CD14-positive monocyte (primary cell): ENCODE data around the gene UBA1. TPM values are rescaled to one million over a fixed set of nuclear protein-coding genes. Genes with fewer than 3 reads are reported as not detected.

Source experiments
- DNase-seq, 3 donors: peaks; one replicate each; pipeline ENCODE4 v3.0.0-alpha.2; 2011 to 2022
- H2AFZ ChIP-seq: 2 replicates; pipeline ENCODE4 v1.6.0; 2012; ENCODE audit warnings: mild to moderate bottlenecking, low read depth, low read length, inconsistent platforms; ENCODE audit not compliant: insufficient read depth, poor library complexity, severe bottlenecking
- H3K27ac ChIP-seq, 2 donors: 1 replicate in 1 of 2; 2 replicates in 1 of 2; pipeline ENCODE4 v1.5.1; 2012 to 2013; ENCODE audit warnings: low read length in 2 of 2, control low read depth in 1 of 2, inconsistent platforms in 1 of 2, low read depth in 1 of 2, mild to moderate bottlenecking in 1 of 2
- H3K27me3 ChIP-seq, 2 donors: one replicate each; pipeline versions ENCODE4 v1.6.0 to v1.6.1; 2011 to 2013; ENCODE audit warnings: low read length in 2 of 2; ENCODE audit not compliant: control insufficient read depth in 2 of 2, insufficient read depth in 2 of 2
- H3K36me3 ChIP-seq, 2 donors: replicated peaks in 1 of 2; 1 replicate in 1 of 2; 2 replicates in 1 of 2; pipeline versions ENCODE4 v1.5.1 to v1.6.1; 2012 to 2013; ENCODE audit warnings: low read length in 2 of 2, control low read depth in 1 of 2, inconsistent platforms in 1 of 2, mild to moderate bottlenecking in 1 of 2; ENCODE audit not compliant: insufficient read depth in 2 of 2, control insufficient read depth in 1 of 2
- H3K4me1 ChIP-seq, 2 donors: 1 replicate in 1 of 2; 2 replicates in 1 of 2; pipeline versions ENCODE4 v1.5.1 to v1.6.1; 2012 to 2013; ENCODE audit warnings: low read length in 2 of 2, control low read depth in 1 of 2, inconsistent platforms in 1 of 2, mild to moderate bottlenecking in 1 of 2, moderate library complexity in 1 of 2; ENCODE audit not compliant: insufficient read depth in 2 of 2, control insufficient read depth in 1 of 2
- H3K4me2 ChIP-seq: replicated peaks from 2 replicates; pipeline ENCODE3; 2012; ENCODE audit warnings: low read length, moderate library complexity, mild to moderate bottlenecking; ENCODE audit not compliant: poor library complexity, severe bottlenecking; ENCODE audit errors: extremely low read depth
- H3K4me3 ChIP-seq, 3 experiments: fragments of 200-600 bp in 1 of 3; sonication (generic) in 1 of 3; replicated peaks in 1 of 3; 1 replicate in 2 of 3; 2 replicates in 1 of 3; pipeline ENCODE4 v1.5.1; 2011 to 2013; ENCODE audit warnings: low read length in 3 of 3, mild to moderate bottlenecking in 3 of 3, control low read depth in 2 of 3, low read depth in 2 of 3, inconsistent platforms in 1 of 3, moderate library complexity in 1 of 3
- H3K79me2 ChIP-seq: 2 replicates; pipeline ENCODE4 v1.6.0; 2012; ENCODE audit warnings: mild to moderate bottlenecking, control low read depth, inconsistent platforms, low read length, moderate library complexity; ENCODE audit not compliant: insufficient read depth
- H3K9ac ChIP-seq: 2 replicates; pipeline ENCODE4 v1.6.0; 2017; ENCODE audit warnings: low read length, mild to moderate bottlenecking; ENCODE audit not compliant: insufficient read depth, poor library complexity, severe bottlenecking
- H3K9me3 ChIP-seq, 2 donors: replicated peaks in 1 of 2; 1 replicate in 1 of 2; 2 replicates in 1 of 2; pipeline versions ENCODE4 v1.5.1 to v1.6.1; 2012 to 2013; ENCODE audit warnings: low read length in 2 of 2, control low read depth in 1 of 2; ENCODE audit not compliant: control insufficient read depth in 1 of 2, insufficient read depth in 1 of 2
- H4K20me1 ChIP-seq: 2 replicates; pipeline ENCODE4 v1.6.0; 2012; ENCODE audit warnings: mild to moderate bottlenecking, low read length, control low read depth, moderate library complexity; ENCODE audit not compliant: insufficient read depth
- H3K27ac Mint-ChIP-seq, 7 donors: one replicate each; pipeline ENCODE4 v1.8.0; 2020; ENCODE audit warnings: mild to moderate bottlenecking in 7 of 7, mixed read lengths in 7 of 7, moderate library complexity in 6 of 7, inconsistent platforms in 2 of 7
- H3K27me3 Mint-ChIP-seq, 3 donors: one replicate each; pipeline ENCODE4 v1.8.0; 2021 to 2022; ENCODE audit warnings: low read depth in 3 of 3, mild to moderate bottlenecking in 3 of 3, mixed read lengths in 3 of 3, moderate library complexity in 3 of 3, inconsistent platforms in 1 of 3
- H3K36me3 Mint-ChIP-seq, 2 donors: one replicate each; pipeline ENCODE4 v1.8.0; 2020; ENCODE audit warnings: mixed read lengths in 2 of 2, inconsistent platforms in 1 of 2, mild to moderate bottlenecking in 1 of 2
- H3K4me1 Mint-ChIP-seq: one replicate; pipeline ENCODE4 v1.8.0; 2020; ENCODE audit warnings: mild to moderate bottlenecking, mixed read lengths
- H3K4me3 Mint-ChIP-seq, 2 donors: one replicate each; pipeline ENCODE4 v1.8.0; 2020; ENCODE audit warnings: mild to moderate bottlenecking in 2 of 2, mixed read lengths in 2 of 2, moderate library complexity in 1 of 2
- H3K9me3 Mint-ChIP-seq, 7 donors: one replicate each; pipeline ENCODE4 v1.8.0; 2020 to 2022; ENCODE audit warnings: mixed read lengths in 7 of 7, mild to moderate bottlenecking in 6 of 7, moderate library complexity in 6 of 7, inconsistent platforms in 2 of 7
- WGBS: methylation state at CpG from one replicate; pipeline ENCODE4 v1.1.5; 2013; ENCODE audit warnings: missing lambda C conversion rate; ENCODE audit not compliant: insufficient coverage; 5-methylcytosine and 5-hydroxymethylcytosine counted together
- intact Hi-C, 2 donors: fragments of 100-400 bp; cut with micrococcal nuclease; formaldehyde crosslinking; loops; one replicate each; pipeline versions ENCODE4 v1.15.0 to v1.15.1; 2023
- polyA plus RNA-seq, 3 donors: library from polyadenylated mRNA; depleted of rRNA in 1 of 3; unstranded in 2 of 3; stranded (reverse) in 1 of 3; fragments of 300-500 nt in 2 of 3; fragments of >200 nt in 1 of 3; fragmentation: Illumina TruSeq in 2 of 3; gene quantifications; 1 replicate in 2 of 3; 2 replicates in 1 of 3; pipeline ENCODE4 v1.2.3, GENCODE V29; 2012 to 2021
- TF ChIP-seq, protein P1 (sequence below): fragments of 200-600 bp; IDR thresholded peaks from one replicate; pipeline ENCODE4 v1.8.0; 2022; ENCODE audit warnings: antibody characterized with exemption, mild to moderate bottlenecking

The UBA1 gene
- polyA plus RNA-seq, 3 donors: 125 to 157 (median 150) TPM

GRCh38 chrX:47174376-47174775, 19.3 kb upstream of the UBA1 start:
- Histone ChIP-seq H3K27ac (no peak overlapping the region), H2AFZ (no peak overlapping the region), H3K27me3 (no peaks in the 10 kb centered on the region), H3K9ac (no peak overlapping the region), H3K4me2 (no peak overlapping the region), H3K36me3 (peaks cover 83 to 100% of the 10 kb centered on the region in 2 donors), H3K79me2 (peaks cover 2% of the 10 kb centered on the region), H3K4me3 (no peak overlapping the region), H3K4me1 (no peaks in the 10 kb centered on the region), H4K20me1 (peaks cover 25% of the 10 kb centered on the region), H3K9me3 (no peaks in the 10 kb centered on the region)
- TF ChIP-seq, protein P1, sequence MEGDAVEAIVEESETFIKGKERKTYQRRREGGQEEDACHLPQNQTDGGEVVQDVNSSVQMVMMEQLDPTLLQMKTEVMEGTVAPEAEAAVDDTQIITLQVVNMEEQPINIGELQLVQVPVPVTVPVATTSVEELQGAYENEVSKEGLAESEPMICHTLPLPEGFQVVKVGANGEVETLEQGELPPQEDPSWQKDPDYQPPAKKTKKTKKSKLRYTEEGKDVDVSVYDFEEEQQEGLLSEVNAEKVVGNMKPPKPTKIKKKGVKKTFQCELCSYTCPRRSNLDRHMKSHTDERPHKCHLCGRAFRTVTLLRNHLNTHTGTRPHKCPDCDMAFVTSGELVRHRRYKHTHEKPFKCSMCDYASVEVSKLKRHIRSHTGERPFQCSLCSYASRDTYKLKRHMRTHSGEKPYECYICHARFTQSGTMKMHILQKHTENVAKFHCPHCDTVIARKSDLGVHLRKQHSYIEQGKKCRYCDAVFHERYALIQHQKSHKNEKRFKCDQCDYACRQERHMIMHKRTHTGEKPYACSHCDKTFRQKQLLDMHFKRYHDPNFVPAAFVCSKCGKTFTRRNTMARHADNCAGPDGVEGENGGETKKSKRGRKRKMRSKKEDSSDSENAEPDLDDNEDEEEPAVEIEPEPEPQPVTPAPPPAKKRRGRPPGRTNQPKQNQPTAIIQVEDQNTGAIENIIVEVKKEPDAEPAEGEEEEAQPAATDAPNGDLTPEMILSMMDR: no peak
- peaks cover 0 to 2% (median 0%) of the 10 kb centered on the region in 7 donors for H3K9me3 Mint-ChIP-seq
- H3K4me3 Mint-ChIP-seq: no peak overlapping the region
- no peak for DNase-seq
- peak overlapping the region in 2 of 7 donors; percentile 21 to 61 for H3K27ac Mint-ChIP-seq
- intact Hi-C loops: no loop called here
- peaks cover 0 to 52% (median 1%) of the 10 kb centered on the region in 3 donors for H3K27me3 Mint-ChIP-seq
- no peaks in the 10 kb centered on the region for H3K4me1 Mint-ChIP-seq
- peaks cover 61 to 92% of the 10 kb centered on the region in 2 donors for H3K36me3 Mint-ChIP-seq
- WGBS: 98% methylated on average over 6 of the region's 12 CpGs

DNA sequence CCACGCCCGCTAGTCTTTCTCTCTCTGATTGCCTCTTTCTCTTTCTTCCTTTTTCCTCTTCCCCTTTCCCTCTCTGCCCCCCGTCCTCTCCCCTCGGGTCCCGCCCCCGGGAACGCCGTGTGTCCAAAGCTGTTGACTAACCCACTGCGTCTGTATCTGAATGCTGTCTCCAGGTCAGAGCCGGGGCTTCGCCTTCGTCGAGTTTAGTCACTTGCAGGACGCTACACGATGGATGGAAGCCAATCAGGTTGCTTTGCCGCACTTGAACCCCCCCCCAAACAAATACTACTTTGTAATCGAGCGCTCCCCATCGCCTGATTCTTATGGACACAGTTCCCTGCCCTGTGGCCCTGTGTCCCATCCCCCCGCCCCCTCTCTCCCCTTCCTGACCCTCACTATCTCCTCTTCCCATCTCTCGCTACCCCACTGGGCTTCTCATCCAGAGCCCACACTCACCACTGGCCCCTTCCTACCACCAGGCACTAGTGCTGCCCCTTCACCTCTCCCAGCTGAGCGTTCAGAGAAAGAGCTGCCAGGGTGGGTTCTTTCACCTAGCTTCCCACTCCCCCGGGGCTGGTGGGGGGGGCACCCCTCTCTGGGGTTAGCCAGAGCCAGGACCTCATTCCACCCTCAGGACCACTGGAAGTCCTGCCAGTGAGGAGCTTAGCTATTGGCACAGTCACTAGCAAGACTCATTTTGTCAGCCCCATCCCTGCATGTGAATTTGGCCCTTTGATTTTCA, 18.6 kb upstream of the UBA1 start:
- Histone ChIP-seq H3K27ac (no peak overlapping the region), H4K20me1 (peaks cover 20% of the 10 kb centered on the region), H3K27me3 (no peaks in the 10 kb centered on the region), H3K79me2 (no peaks in the 10 kb centered on the region), H3K4me3 (no peak overlapping the region), H3K36me3 (peaks cover 83 to 99% of the 10 kb centered on the region in 2 donors), H3K4me1 (no peaks in the 10 kb centered on the region), H3K9ac (no peak overlapping the region), H3K9me3 (no peaks in the 10 kb centered on the region), H2AFZ (no peak overlapping the region), H3K4me2 (no peak overlapping the region)
- no peak for DNase-seq
- TF ChIP-seq, protein P1: no peak
- Mint-ChIP-seq H3K4me1 (no peaks in the 10 kb centered on the region), H3K27me3 (peaks cover 0 to 53% (median 1%) of the 10 kb centered on the region in 3 donors), H3K9me3 (peaks cover 0 to 2% (median 0%) of the 10 kb centered on the region in 7 donors), H3K36me3 (peaks cover 60 to 90% of the 10 kb centered on the region in 2 donors), H3K27ac (peak overlapping the region in 1 of 7 donors; percentile 61), H3K4me3 (no peak overlapping the region)
- 100% methylated on average over 1 of the region's 23 CpGs for WGBS
- intact Hi-C loops: no loop called here
